ENCODE measurements around the gene KIF9. TPM values are rescaled to one million over a fixed set of nuclear protein-coding genes. Genes with fewer than 3 reads are reported as not detected.

Gene KIF9
- total RNA-seq, 1 experiment from 2014 or later = 8.9 TPM

DNA sequence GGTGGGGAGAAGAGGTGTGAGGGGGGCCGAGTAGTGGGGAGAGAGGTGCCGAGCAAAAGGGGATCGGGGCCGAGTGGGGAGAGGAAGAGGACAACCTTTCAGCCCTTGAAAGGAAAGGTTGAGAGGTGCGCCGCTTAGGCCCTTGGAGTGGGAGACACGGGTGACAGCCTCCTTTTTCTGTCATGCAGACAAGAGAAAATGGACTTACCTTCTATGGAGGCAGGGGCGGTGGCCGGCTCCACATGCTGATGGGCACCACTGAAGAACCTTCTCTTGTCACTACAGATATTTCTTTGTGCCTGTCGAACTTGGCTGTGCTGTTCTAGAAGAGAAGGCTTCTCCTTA is 566 bp upstream of the KIF9 start:
- intact Hi-C loops (cut with micrococcal nuclease; ENCODE audit: unreplicated experiment) = no loop called here
- no peak for DNase-seq (ENCODE audit: low read depth, low spot score)
- Histone ChIP-seq H3K27me3 (ENCODE audit: control insufficient read depth, insufficient read depth, low read length) (no peaks in the 10 kb centered on the region), H3K36me3 (ENCODE audit: control insufficient read depth, insufficient read depth, low read length) (peaks cover 3% of the 10 kb centered on the region; the same call in 1 of the 2 replicates), H3K4me1 (ENCODE audit: control insufficient read depth, insufficient read depth, low read length) (peaks cover 6% of the 10 kb centered on the region; the same call in 1 of the 2 replicates), H3K27ac (ENCODE audit: low read length) (peak overlapping the region; percentile 90), H3K9me3 (ENCODE audit: control insufficient read depth, insufficient read depth, low read depth, low read length) (no peaks in the 10 kb centered on the region), H3K4me3 (ENCODE audit: low read depth in 2 of 2, low read length in 2 of 2) (peak overlapping the region; percentile 91 to 94)
- ChIA-PET CTCF (no interaction called here), POLR2A (interaction anchor here (0.5 kb wide), 1 partner anchor 268 kb away, joined by 5 read pairs; no protein-coding TSS in a partner anchor)
- in situ Hi-C loops (cut with HindIII; ENCODE audit: low pct_unique_long_range_greater_than_20kb, low sequenced_read_pairs) = no loop called here
- no peak for ATAC-seq
- no TSS peak for BruUV-seq (replicated peaks)
- TF ChIP-seq, protein P1, sequence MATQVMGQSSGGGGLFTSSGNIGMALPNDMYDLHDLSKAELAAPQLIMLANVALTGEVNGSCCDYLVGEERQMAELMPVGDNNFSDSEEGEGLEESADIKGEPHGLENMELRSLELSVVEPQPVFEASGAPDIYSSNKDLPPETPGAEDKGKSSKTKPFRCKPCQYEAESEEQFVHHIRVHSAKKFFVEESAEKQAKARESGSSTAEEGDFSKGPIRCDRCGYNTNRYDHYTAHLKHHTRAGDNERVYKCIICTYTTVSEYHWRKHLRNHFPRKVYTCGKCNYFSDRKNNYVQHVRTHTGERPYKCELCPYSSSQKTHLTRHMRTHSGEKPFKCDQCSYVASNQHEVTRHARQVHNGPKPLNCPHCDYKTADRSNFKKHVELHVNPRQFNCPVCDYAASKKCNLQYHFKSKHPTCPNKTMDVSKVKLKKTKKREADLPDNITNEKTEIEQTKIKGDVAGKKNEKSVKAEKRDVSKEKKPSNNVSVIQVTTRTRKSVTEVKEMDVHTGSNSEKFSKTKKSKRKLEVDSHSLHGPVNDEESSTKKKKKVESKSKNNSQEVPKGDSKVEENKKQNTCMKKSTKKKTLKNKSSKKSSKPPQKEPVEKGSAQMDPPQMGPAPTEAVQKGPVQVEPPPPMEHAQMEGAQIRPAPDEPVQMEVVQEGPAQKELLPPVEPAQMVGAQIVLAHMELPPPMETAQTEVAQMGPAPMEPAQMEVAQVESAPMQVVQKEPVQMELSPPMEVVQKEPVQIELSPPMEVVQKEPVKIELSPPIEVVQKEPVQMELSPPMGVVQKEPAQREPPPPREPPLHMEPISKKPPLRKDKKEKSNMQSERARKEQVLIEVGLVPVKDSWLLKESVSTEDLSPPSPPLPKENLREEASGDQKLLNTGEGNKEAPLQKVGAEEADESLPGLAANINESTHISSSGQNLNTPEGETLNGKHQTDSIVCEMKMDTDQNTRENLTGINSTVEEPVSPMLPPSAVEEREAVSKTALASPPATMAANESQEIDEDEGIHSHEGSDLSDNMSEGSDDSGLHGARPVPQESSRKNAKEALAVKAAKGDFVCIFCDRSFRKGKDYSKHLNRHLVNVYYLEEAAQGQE (IDR thresholded peaks at IDR 0.05; ENCODE audit: insufficient read depth in 1 of 2, low read depth in 2 of 2, low read length in 1 of 2) = no peak
- TF ChIP-seq, protein P2, sequence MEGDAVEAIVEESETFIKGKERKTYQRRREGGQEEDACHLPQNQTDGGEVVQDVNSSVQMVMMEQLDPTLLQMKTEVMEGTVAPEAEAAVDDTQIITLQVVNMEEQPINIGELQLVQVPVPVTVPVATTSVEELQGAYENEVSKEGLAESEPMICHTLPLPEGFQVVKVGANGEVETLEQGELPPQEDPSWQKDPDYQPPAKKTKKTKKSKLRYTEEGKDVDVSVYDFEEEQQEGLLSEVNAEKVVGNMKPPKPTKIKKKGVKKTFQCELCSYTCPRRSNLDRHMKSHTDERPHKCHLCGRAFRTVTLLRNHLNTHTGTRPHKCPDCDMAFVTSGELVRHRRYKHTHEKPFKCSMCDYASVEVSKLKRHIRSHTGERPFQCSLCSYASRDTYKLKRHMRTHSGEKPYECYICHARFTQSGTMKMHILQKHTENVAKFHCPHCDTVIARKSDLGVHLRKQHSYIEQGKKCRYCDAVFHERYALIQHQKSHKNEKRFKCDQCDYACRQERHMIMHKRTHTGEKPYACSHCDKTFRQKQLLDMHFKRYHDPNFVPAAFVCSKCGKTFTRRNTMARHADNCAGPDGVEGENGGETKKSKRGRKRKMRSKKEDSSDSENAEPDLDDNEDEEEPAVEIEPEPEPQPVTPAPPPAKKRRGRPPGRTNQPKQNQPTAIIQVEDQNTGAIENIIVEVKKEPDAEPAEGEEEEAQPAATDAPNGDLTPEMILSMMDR (IDR thresholded peaks at IDR 0.05) = no peak
- TF ChIP-seq TCF7L2 (IDR thresholded peaks at IDR 0.05; ENCODE audit: low read depth, low read length) (no peak), POLR2AphosphoS5 (IDR thresholded peaks at IDR 0.05; ENCODE audit: low read depth, low read length) (no peak), SIN3A (IDR thresholded peaks at IDR 0.05; ENCODE audit: borderline replicate concordance, insufficient read depth, low read depth, low read length) (no peak)

DNA sequence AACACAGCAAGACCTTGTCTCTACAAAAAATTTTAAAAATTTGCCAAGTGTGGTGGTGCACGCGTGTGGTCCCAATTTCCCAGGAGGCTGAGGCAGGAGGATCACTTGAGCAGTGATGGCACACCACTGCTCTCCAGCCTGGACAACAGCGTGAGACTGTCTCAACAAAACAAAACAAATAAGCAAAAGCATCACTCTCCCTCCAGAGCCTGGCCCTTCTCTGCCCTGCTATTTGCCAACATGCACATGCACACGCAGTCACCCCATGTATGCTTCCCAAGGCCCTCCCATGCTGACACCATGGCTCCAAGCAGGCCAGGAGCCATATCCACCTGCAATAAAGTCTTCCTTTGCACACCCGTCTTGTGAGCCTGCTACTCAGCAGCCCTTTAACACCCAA is 2.1 kb downstream of the KIF9 start:
- H3K27me3 ChIP-seq (ENCODE audit: control insufficient read depth, insufficient read depth, low read length) = no peaks in the 10 kb centered on the region
- ATAC-seq = no peak
- H3K4me3 ChIP-seq (ENCODE audit: low read depth in 2 of 2, low read length in 2 of 2) = no peak overlapping the region
- no peak overlapping the region for H3K27ac ChIP-seq (ENCODE audit: low read length)
- ChIA-PET POLR2A (no interaction called here), CTCF (no interaction called here)
- intact Hi-C loops (cut with micrococcal nuclease; ENCODE audit: unreplicated experiment) = no loop called here
- in situ Hi-C loops (cut with HindIII; ENCODE audit: low pct_unique_long_range_greater_than_20kb, low sequenced_read_pairs) = no loop called here
- BruUV-seq (replicated peaks) = no TSS peak
- TF ChIP-seq POLR2AphosphoS5 (IDR thresholded peaks at IDR 0.05; ENCODE audit: low read depth, low read length) (no peak), TCF7L2 (IDR thresholded peaks at IDR 0.05; ENCODE audit: low read depth, low read length) (no peak)
- H3K9me3 ChIP-seq (ENCODE audit: control insufficient read depth, insufficient read depth, low read depth, low read length) = no peaks in the 10 kb centered on the region
- no peak for DNase-seq (ENCODE audit: low read depth, low spot score)
- peaks cover 3% of the 10 kb centered on the region; the same call in 1 of the 2 replicates for H3K36me3 ChIP-seq (ENCODE audit: control insufficient read depth, insufficient read depth, low read length)
- peaks cover 6% of the 10 kb centered on the region; the same call in 1 of the 2 replicates for H3K4me1 ChIP-seq (ENCODE audit: control insufficient read depth, insufficient read depth, low read length)

DNA sequence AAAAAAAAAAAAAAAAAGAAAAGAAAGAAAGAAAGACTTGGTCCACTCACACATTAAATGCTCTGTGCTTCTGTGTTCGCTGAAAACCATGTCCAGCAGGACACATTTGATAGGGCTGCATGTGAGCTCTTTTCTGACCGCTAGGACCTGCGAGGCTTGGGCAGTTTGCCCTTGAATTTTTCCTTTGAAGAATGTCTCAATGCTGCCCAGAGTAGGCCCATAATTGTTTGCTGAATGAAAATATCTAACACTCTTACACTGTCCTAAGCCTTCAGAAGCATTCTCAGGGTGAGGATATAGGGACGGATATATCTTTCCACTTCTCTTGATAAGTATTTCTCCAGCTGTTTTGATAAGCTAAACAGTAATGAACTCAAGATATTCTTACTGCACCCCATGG is 6.0 kb downstream of the KIF9 start:
- in situ Hi-C loops (cut with HindIII; ENCODE audit: low pct_unique_long_range_greater_than_20kb, low sequenced_read_pairs) = no loop called here

More for the DNA sequence above, 6.0 kb downstream of the KIF9 start:
- ChIA-PET CTCF (no interaction called here), POLR2A (no interaction called here)
- Histone ChIP-seq H3K27ac (ENCODE audit: low read length) (no peak overlapping the region), H3K4me1 (ENCODE audit: control insufficient read depth, insufficient read depth, low read length) (peaks cover 6% of the 10 kb centered on the region; the same call in 1 of the 2 replicates), H3K27me3 (ENCODE audit: control insufficient read depth, insufficient read depth, low read length) (no peaks in the 10 kb centered on the region), H3K4me3 (ENCODE audit: low read depth in 2 of 2, low read length in 2 of 2) (no peak overlapping the region), H3K9me3 (ENCODE audit: control insufficient read depth, insufficient read depth, low read depth, low read length) (no peaks in the 10 kb centered on the region), H3K36me3 (ENCODE audit: control insufficient read depth, insufficient read depth, low read length) (no peaks in the 10 kb centered on the region)
- BruUV-seq (replicated peaks) = no TSS peak
- TF ChIP-seq, protein P1 (IDR thresholded peaks at IDR 0.05; ENCODE audit: insufficient read depth in 1 of 2, low read depth in 2 of 2, low read length in 1 of 2) = no peak
- TF ChIP-seq, protein P2 (IDR thresholded peaks at IDR 0.05) = no peak
- TF ChIP-seq TCF7L2 (IDR thresholded peaks at IDR 0.05; ENCODE audit: low read depth, low read length) (no peak), SIN3A (IDR thresholded peaks at IDR 0.05; ENCODE audit: borderline replicate concordance, insufficient read depth, low read depth, low read length) (no peak)
- ATAC-seq = no peak
- intact Hi-C loops (cut with micrococcal nuclease; ENCODE audit: unreplicated experiment) = no loop called here
- DNase-seq (ENCODE audit: low read depth, low spot score) = no peak
